Ectodermal cell (in vitro differentiated cells): Measurements from ENCODE around the gene PTBP1.

Experiments
- H3K27ac ChIP-seq: 2 replicates; pipeline ENCODE4 v1.7.0; 2013; ENCODE audit warnings: mild to moderate bottlenecking, low read depth, low read length; ENCODE audit not compliant: insufficient read depth, poor library complexity, severe bottlenecking
- H3K27me3 ChIP-seq: 2 replicates; pipeline ENCODE4 v1.7.0; 2013; ENCODE audit warnings: mild to moderate bottlenecking, low read length; ENCODE audit not compliant: insufficient read depth, control insufficient read depth, poor library complexity, severe bottlenecking
- H3K36me3 ChIP-seq: one replicate; pipeline ENCODE4 v1.7.0; 2013; ENCODE audit warnings: low read length; ENCODE audit not compliant: control insufficient read depth, insufficient read depth
- H3K4me1 ChIP-seq: one replicate; pipeline ENCODE4 v1.7.0; 2013; ENCODE audit warnings: low read length; ENCODE audit not compliant: control insufficient read depth, insufficient read depth
- H3K4me3 ChIP-seq: 2 replicates; pipeline ENCODE4 v1.7.0; 2013; ENCODE audit warnings: low read depth, low read length, control low read depth; ENCODE audit not compliant: insufficient read depth
- H3K9me3 ChIP-seq: 2 replicates; pipeline ENCODE4 v1.7.0; 2013; ENCODE audit warnings: mild to moderate bottlenecking, low read length, moderate library complexity; ENCODE audit not compliant: control insufficient read depth
- WGBS, 2 experiments: methylation state at CpG; one replicate each; pipeline ENCODE4 v1.1.7; 2013; ENCODE audit warnings: missing lambda C conversion rate in 2 of 2; 5-methylcytosine and 5-hydroxymethylcytosine counted together

Gene PTBP1

GRCh38 chr19:804419-805165 is 7.3 kb downstream of the PTBP1 start:
- Histone ChIP-seq H3K36me3 (peaks cover 55% of the 10 kb centered on the region), H3K27ac (no peak overlapping the region)

DNA sequence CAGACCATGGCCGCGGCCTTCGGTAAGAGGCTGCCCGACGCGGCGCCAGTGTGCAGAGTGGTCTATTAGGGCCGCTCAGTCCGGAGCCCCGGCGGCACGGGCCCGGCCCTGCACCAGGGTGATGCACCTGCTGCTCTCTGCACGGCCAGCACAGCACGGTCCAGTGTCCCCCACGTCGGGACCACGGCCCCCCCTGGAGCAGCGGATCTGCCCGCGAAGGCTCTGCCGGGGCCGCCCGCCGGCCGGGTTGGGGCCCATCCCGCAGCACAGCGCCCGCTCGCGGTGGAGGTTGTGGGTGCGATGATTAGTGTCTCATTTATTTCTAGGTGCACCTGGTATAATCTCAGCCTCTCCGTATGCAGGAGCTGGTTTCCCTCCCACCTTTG is 7.9 kb downstream of the PTBP1 start:
- H3K36me3 ChIP-seq = peaks cover 60% of the 10 kb centered on the region
- no peak overlapping the region for H3K27ac ChIP-seq
- no peak overlapping the region for H3K4me3 ChIP-seq
- peaks cover 21% of the 10 kb centered on the region for H3K4me1 ChIP-seq
- WGBS, 2 experiments = 95 to 96% methylated on average over 33 of the region's 33 CpGs
- no peaks in the 10 kb centered on the region for H3K27me3 ChIP-seq
- H3K9me3 ChIP-seq = no peaks in the 10 kb centered on the region

More at GRCh38 chr19:804419-805165, 7.3 kb downstream of the PTBP1 start:
- peaks cover 27% of the 10 kb centered on the region for H3K4me1 ChIP-seq
- no peaks in the 10 kb centered on the region for H3K27me3 ChIP-seq
- 96 to 97% methylated on average over 53 of the region's 53 CpGs for WGBS, 2 experiments
- no peak overlapping the region for H3K4me3 ChIP-seq
- H3K9me3 ChIP-seq = no peaks in the 10 kb centered on the region

GRCh38 chr19:805600-806550 is 8.6 kb downstream of the PTBP1 start:
- WGBS, 2 experiments = 95 to 96% methylated on average over 93 of the region's 93 CpGs
- Histone ChIP-seq H3K36me3 (peaks cover 64% of the 10 kb centered on the region), H3K9me3 (no peaks in the 10 kb centered on the region), H3K27me3 (no peaks in the 10 kb centered on the region), H3K4me3 (no peak overlapping the region), H3K4me1 (peaks cover 14% of the 10 kb centered on the region), H3K27ac (no peak overlapping the region)

DNA sequence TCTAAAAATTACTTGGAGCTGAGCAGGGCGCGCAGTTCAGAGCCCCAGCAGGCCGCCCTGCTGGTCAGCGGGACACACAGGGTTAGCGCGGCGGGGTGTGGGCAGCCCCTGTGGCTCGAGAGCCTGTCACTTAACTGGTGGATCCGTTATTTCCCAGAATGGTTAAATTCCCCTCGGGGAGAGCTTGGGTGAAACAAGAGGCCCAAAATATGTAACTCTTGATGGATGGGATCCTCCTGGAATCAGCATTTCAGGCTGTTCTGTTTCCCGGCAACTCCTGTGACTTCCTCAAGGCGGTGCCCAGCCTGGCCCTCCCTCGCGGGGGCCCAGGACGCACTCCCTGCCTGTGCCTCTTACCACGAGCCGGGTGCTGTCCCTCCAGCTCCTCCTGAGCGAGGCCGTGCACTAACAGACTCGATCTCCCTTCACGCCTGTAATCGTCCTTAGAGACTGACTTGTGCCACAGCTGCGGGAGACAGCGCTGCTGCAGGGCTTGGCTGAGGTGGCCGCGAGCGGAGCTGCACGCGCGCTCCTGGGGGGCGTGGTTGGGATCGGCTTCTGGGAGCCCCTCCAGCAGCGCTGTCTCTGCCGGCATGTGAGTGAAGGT is 9.7 kb downstream of the PTBP1 start:
- WGBS, 2 experiments = 95 to 96% methylated on average over 34 of the region's 34 CpGs
- Histone ChIP-seq H3K4me1 (peaks cover 4% of the 10 kb centered on the region), H3K9me3 (no peaks in the 10 kb centered on the region), H3K27me3 (no peaks in the 10 kb centered on the region), H3K36me3 (peaks cover 75% of the 10 kb centered on the region), H3K27ac (no peak overlapping the region), H3K4me3 (no peak overlapping the region)

DNA sequence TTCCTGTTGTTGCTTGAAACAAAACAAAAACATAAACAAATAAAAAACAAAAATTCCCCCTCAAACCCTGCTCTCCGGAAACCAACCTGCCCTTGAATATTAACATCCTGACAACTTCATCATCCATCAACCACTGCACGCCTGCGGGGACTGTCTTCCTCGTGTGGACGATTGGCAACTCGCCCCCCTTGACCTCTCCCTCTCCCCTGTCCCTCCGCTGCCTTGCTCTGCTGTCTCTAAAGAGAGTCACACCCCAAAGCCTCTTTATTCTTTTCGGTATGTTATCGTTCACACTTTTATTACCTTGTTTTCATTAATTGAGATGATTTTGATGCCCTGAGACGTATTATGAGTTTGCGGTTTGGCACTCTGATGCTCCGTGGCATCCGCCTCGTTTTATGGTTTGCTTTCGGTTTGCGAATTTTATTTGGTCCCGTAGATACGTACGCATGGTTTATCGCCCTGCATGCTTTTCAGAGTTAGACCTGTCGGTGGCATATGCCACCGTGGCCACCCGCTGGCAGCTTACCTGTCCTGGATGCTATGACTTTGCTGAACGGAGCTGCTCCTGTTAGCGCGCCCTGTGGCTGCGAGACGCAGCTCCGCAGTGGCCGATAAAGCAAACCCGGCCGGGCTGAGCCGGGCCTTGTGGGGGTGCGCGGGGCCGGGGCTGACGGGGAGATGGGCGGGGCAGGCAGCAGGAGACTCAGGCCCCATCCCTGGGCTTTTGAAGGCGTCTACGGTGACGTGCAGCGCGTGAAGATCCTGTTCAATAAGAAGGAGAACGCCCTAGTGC is 10.6 kb downstream of the PTBP1 start:
- no peaks in the 10 kb centered on the region for H3K4me1 ChIP-seq
- peaks cover 78% of the 10 kb centered on the region for H3K36me3 ChIP-seq
- H3K9me3 ChIP-seq = no peaks in the 10 kb centered on the region
- no peaks in the 10 kb centered on the region for H3K27me3 ChIP-seq
- no peak overlapping the region for H3K4me3 ChIP-seq
- H3K27ac ChIP-seq = no peak overlapping the region
- WGBS, 2 experiments = 96% methylated on average over 44 of the region's 44 CpGs

DNA sequence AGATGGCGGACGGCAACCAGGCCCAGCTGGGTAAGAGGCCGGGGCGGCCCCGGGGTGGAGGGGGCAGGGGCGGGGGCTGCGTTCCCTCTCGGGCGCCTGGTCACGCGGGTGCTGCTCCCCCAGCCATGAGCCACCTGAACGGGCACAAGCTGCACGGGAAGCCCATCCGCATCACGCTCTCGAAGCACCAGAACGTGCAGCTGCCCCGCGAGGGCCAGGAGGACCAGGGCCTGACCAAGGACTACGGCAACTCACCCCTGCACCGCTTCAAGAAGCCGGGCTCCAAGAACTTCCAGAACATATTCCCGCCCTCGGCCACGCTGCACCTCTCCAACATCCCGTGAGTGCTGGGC is 11.1 kb downstream of the PTBP1 start:
- H3K27me3 ChIP-seq = no peaks in the 10 kb centered on the region
- no peak overlapping the region for H3K27ac ChIP-seq
- H3K4me3 ChIP-seq = no peak overlapping the region
- no peaks in the 10 kb centered on the region for H3K9me3 ChIP-seq
- WGBS, 2 experiments = 96 to 97% methylated on average over 26 of the region's 26 CpGs
- H3K36me3 ChIP-seq = peaks cover 78% of the 10 kb centered on the region
- H3K4me1 ChIP-seq = no peaks in the 10 kb centered on the region

DNA sequence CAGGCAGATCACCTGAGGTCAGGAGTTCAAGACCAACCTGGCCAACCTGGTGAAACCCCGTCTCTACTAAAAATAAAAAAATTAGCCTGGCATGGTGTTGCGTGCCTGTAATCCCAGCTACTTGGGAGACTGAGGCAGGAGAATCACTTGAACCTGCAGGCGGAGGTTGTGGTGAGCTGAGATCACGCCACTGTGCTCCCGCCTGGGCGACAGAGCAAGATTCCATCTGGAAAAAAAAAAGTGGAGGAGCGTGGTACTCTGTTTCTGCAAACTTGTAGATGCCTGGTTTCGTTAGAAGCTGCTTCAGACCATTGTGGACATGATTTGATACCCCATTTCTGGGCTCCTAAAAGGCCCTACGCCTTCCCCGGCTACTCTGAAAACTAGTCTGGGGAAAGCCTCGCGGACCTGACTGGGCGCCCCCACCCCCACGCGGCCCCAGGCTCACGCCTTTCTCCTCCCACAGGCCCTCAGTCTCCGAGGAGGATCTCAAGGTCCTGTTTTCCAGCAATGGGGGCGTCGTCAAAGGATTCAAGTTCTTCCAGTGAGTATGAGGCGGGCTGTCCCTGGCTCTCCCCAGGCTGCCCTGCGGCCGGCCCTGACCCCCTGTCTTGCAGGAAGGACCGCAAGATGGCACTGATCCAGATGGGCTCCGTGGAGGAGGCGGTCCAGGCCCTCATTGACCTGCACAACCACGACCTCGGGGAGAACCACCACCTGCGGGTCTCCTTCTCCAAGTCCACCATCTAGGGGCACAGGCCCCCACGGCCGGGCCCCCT is 13.0 kb downstream of the PTBP1 start:
- Histone ChIP-seq H3K27ac (no peak overlapping the region), H3K9me3 (no peaks in the 10 kb centered on the region), H3K4me3 (no peak overlapping the region), H3K36me3 (peaks cover 69% of the 10 kb centered on the region), H3K27me3 (no peaks in the 10 kb centered on the region), H3K4me1 (no peaks in the 10 kb centered on the region)
- whole genome bisulfite sequencing, 2 experiments = 93 to 94% methylated on average over 30 of the region's 30 CpGs

- peak overlapping the region; percentile 50 for H3K27ac ChIP-seq
Observed at GRCh38 chr19:810883-811489, 13.7 kb downstream of the PTBP1 start.

GRCh38 chr19:811506-812048 is 14.3 kb downstream of the PTBP1 start:
- no peaks in the 10 kb centered on the region for H3K9me3 ChIP-seq
- no peaks in the 10 kb centered on the region for H3K4me1 ChIP-seq
- H3K36me3 ChIP-seq = peaks cover 57% of the 10 kb centered on the region
- H3K4me3 ChIP-seq = no peak overlapping the region
- H3K27ac ChIP-seq = no peak overlapping the region
- 95 to 96% methylated on average over 20 of the region's 20 CpGs for WGBS, 2 experiments
- H3K27me3 ChIP-seq = no peaks in the 10 kb centered on the region

More at GRCh38 chr19:810883-811489, 13.7 kb downstream of the PTBP1 start:
- Histone ChIP-seq H3K4me3 (no peak overlapping the region), H3K36me3 (peaks cover 63% of the 10 kb centered on the region), H3K4me1 (no peaks in the 10 kb centered on the region), H3K27me3 (no peaks in the 10 kb centered on the region), H3K9me3 (no peaks in the 10 kb centered on the region)
- WGBS, 2 experiments = 93 to 95% methylated on average over 24 to 25 of the region's 25 CpGs
